HepG2 (cell line): ENCODE measurements around the gene PCTP. TPM values are rescaled to one million over a fixed set of nuclear protein-coding genes. Genes with fewer than 3 reads are reported as not detected.

ENCODE experiments used
- BCL6 ChIP-seq: IDR thresholded peaks from 2 replicates; pipeline ENCODE4 v1.6.1; 2016; ENCODE audit warnings: missing genetic modification reagents, missing compliant biosample characterization
- CTCF ChIP-seq: sonication (generic); formaldehyde crosslinking; IDR thresholded peaks from 2 replicates; pipeline ENCODE4 v1.5.0; 2020; ENCODE audit warnings: mild to moderate bottlenecking, missing genetic modification reagents, moderate library complexity
- GTF2F1 ChIP-seq: fragments of 150-350 bp; IDR thresholded peaks from 2 replicates; pipeline ENCODE4 v1.6.1; 2014; ENCODE audit warnings: low read length
- HMG20A ChIP-seq: IDR thresholded peaks from 2 replicates; pipeline ENCODE4 v1.6.1; 2016; ENCODE audit warnings: borderline replicate concordance
- MBNL3 ChIP-seq: fragments of 250-450 bp; sonication (Bioruptor Pico); conservative IDR thresholded peaks from 2 replicates; pipeline ENCODE4 v1.8.0; 2022; ENCODE audit warnings: mild to moderate bottlenecking, inconsistent platforms
- NFIB ChIP-seq: sonication (generic); formaldehyde crosslinking; IDR thresholded peaks from 2 replicates; pipeline ENCODE4 v1.9.0; 2021; ENCODE audit warnings: missing genetic modification reagents, mild to moderate bottlenecking, borderline replicate concordance
- PPARG ChIP-seq: conservative IDR thresholded peaks from 2 replicates; pipeline ENCODE4 v1.6.1; 2016; ENCODE audit warnings: missing biosample characterization, missing genetic modification reagents
- RERE ChIP-seq: IDR thresholded peaks from 2 replicates; pipeline ENCODE4 v1.6.1; 2016; ENCODE audit warnings: low read depth, missing genetic modification reagents, missing compliant biosample characterization
- SETDB1 ChIP-seq: sonication (generic); formaldehyde crosslinking; IDR thresholded peaks from 2 replicates; pipeline ENCODE4 v1.5.1; 2020; ENCODE audit warnings: missing genetic modification reagents, mild to moderate bottlenecking, borderline replicate concordance
- SMC3 ChIP-seq: IDR thresholded peaks from 2 replicates; pipeline ENCODE4 v1.6.1; 2011; ENCODE audit warnings: low read length, improper control_type of control experiment
- SRSF9 ChIP-seq: fragments of 200-400 bp; formaldehyde crosslinking; IDR thresholded peaks from 2 replicates; pipeline ENCODE4 v1.6.1; 2018; ENCODE audit warnings: borderline replicate concordance, mild to moderate bottlenecking, low read depth, low read length; ENCODE audit not compliant: insufficient read depth, poor library complexity, severe bottlenecking
- ZBTB20 ChIP-seq: sonication (generic); formaldehyde crosslinking; IDR thresholded peaks from 2 replicates; pipeline ENCODE4 v1.8.1; 2023; ENCODE audit warnings: missing genetic modification reagents, low read depth, mild to moderate bottlenecking, borderline replicate concordance
- ZNF24 ChIP-seq: fragments of 450-650 bp; IDR thresholded peaks from 2 replicates; pipeline ENCODE4 v1.6.1; 2017; ENCODE audit warnings: antibody characterized with exemption, mild to moderate bottlenecking
- ZNF468 ChIP-seq: sonication (generic); formaldehyde crosslinking; IDR thresholded peaks from 2 replicates; pipeline ENCODE4 v1.8.0; 2022; ENCODE audit warnings: mild to moderate bottlenecking, moderate library complexity, missing genetic modification reagents
- polyA plus RNA-seq, 8 experiments: library from polyadenylated mRNA; depleted of rRNA in 3 of 8; stranded (reverse) in 7 of 8; unstranded in 1 of 8; fragments of >200 nt; fragmentation: Illumina TruSeq in 4 of 8; extraction: Trizol in 4 of 8; gene quantifications; 2 replicates each; pipeline versions ENCODE4 v1.2.1 to v1.2.3, GENCODE V29; 2011 to 2016; ENCODE audit warnings: low read depth in 4 of 8, missing spikeins in 1 of 8, mixed read lengths in 1 of 8; ENCODE audit not compliant: insufficient read depth in 1 of 8
- total RNA-seq, 5 experiments: library from RNA; depleted of rRNA; stranded (reverse); fragments of >200 nt; fragmentation: Illumina TruSeq; extraction: Trizol; gene quantifications; 2 replicates each; pipeline ENCODE4 v1.2.3, GENCODE V29; 2016; ENCODE audit warnings: low read depth in 1 of 5
- TF ChIP-seq, protein P1 (sequence below): IDR thresholded peaks from 2 replicates; pipeline ENCODE4 v1.6.1; 2012; ENCODE audit warnings: low read depth, low read length, improper control_type of control experiment
- TF ChIP-seq, protein P2 (sequence below): IDR thresholded peaks from 2 replicates; pipeline ENCODE4 v1.6.1; 2016
- TF ChIP-seq, protein P3 (sequence below): IDR thresholded peaks from 2 replicates; pipeline ENCODE4 v1.6.1; 2016; ENCODE audit warnings: mild to moderate bottlenecking
- TF ChIP-seq, protein P4 (sequence below): sonication (generic); formaldehyde crosslinking; IDR thresholded peaks from 2 replicates; pipeline ENCODE4 v1.5.0; 2020; ENCODE audit warnings: mild to moderate bottlenecking, low read depth, missing genetic modification reagents, borderline replicate concordance

Gene PCTP
- total and polyA plus RNA-seq, 2 of the 13 experiments (the other 11 are each of a cell fraction or from before 2014, with no cell fraction given), result 37.1 to 50.7 TPM

DNA sequence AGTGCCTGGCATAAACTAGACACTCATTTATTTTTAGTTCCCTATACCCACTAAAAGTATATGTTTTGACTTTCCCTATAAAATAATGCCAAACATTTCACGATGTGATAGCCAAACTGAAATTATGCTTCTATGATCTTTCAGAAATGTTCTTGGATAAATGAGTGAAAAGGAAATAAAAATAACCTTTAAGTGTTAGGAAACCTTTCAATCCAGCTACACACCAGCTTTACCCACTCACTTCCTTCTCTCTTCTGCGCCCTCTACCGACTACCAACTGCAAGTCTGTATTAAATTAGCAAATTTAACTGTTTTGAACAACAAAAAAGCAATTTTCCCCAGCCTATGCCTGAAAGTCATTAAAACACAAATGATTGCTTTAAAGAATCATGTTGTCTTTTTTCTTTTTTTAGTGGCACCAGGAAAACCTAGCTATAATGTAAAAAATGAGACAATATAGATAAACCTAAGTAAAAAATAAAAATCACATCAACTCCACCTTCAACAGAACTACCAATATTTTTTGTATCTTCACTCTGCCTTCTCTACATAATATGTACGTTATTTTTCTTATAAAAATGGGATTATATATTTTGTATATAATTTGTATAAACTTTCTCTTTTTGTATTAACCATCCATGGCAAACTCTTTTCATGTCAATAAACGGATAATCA lies 15.0 kb upstream of the PCTP start (continued):
- TF ChIP-seq BCL6 (CRISPR knock-in tag) (no peak), PPARG (CRISPR knock-in tag) (no peak), SRSF9 (no peak), ZNF468 (CRISPR knock-in tag) (no peak), NFIB (no peak), HMG20A (0 out of 2 replicates have a peak, but pooled peaks have one; percentile 17), CTCF (CRISPR knock-in tag) (peak; percentile 69), SETDB1 (CRISPR knock-in tag) (no peak), ZBTB20 (CRISPR knock-in tag) (no peak), ZNF24 (no peak), SMC3 (peak; percentile 42; the same call in 1 of the 2 replicates), MBNL3 (CRISPR knock-in tag) (no peak), RERE (CRISPR knock-in tag) (no peak), GTF2F1 (no peak)
- TF ChIP-seq, protein P1, sequence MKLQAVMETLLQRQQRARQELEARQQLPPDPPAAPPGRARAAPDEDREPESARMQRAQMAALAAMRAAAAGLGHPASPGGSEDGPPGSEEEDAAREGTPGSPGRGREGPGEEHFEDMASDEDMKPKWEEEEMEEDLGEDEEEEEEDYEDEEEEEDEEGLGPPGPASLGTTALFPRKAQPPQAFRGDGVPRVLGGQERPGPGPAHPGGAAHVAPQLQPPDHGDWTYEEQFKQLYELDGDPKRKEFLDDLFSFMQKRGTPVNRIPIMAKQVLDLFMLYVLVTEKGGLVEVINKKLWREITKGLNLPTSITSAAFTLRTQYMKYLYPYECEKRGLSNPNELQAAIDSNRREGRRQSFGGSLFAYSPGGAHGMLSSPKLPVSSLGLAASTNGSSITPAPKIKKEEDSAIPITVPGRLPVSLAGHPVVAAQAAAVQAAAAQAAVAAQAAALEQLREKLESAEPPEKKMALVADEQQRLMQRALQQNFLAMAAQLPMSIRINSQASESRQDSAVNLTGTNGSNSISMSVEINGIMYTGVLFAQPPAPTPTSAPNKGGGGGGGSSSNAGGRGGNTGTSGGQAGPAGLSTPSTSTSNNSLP, result no peak
- TF ChIP-seq, protein P2, sequence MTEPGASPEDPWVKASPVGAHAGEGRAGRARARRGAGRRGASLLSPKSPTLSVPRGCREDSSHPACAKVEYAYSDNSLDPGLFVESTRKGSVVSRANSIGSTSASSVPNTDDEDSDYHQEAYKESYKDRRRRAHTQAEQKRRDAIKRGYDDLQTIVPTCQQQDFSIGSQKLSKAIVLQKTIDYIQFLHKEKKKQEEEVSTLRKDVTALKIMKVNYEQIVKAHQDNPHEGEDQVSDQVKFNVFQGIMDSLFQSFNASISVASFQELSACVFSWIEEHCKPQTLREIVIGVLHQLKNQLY (CRISPR knock-in tag), result no peak
- TF ChIP-seq, protein P3, sequence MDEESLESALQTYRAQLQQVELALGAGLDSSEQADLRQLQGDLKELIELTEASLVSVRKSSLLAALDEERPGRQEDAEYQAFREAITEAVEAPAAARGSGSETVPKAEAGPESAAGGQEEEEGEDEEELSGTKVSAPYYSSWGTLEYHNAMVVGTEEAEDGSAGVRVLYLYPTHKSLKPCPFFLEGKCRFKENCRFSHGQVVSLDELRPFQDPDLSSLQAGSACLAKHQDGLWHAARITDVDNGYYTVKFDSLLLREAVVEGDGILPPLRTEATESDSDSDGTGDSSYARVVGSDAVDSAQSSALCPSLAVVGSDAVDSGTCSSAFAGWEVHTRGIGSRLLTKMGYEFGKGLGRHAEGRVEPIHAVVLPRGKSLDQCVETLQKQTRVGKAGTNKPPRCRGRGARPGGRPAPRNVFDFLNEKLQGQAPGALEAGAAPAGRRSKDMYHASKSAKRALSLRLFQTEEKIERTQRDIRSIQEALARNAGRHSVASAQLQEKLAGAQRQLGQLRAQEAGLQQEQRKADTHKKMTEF (CRISPR knock-in tag), result 0 out of 2 replicates have a peak, but pooled peaks have one; percentile 23
- TF ChIP-seq, protein P4, sequence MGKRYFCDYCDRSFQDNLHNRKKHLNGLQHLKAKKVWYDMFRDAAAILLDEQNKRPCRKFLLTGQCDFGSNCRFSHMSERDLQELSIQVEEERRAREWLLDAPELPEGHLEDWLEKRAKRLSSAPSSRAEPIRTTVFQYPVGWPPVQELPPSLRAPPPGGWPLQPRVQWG (CRISPR knock-in tag), result no peak
